ENCODE data around the gene STK10.

DNA sequence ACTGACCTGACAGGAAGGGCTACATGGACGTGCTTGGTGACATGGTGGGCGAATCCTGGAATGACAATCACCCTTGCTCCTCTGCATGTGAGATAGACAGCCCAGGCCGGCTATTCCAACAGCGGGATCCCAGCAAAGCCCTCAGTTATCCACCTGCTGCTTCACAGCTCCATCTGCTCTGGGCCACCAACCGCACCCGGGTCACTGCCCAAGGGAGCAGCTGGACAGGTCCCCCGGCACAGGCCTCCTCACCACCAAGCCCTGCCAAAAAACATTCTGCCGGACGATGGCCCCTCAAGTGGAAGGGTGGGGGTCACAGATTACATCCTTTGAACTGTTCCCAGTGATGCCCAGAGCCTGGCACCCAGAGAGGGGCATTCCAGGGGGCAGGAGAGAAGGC lies 39.6 kb downstream of the STK10 start:
- TF ChIP-seq, protein P1, sequence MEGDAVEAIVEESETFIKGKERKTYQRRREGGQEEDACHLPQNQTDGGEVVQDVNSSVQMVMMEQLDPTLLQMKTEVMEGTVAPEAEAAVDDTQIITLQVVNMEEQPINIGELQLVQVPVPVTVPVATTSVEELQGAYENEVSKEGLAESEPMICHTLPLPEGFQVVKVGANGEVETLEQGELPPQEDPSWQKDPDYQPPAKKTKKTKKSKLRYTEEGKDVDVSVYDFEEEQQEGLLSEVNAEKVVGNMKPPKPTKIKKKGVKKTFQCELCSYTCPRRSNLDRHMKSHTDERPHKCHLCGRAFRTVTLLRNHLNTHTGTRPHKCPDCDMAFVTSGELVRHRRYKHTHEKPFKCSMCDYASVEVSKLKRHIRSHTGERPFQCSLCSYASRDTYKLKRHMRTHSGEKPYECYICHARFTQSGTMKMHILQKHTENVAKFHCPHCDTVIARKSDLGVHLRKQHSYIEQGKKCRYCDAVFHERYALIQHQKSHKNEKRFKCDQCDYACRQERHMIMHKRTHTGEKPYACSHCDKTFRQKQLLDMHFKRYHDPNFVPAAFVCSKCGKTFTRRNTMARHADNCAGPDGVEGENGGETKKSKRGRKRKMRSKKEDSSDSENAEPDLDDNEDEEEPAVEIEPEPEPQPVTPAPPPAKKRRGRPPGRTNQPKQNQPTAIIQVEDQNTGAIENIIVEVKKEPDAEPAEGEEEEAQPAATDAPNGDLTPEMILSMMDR (conservative IDR thresholded peaks at IDR 0.05; ENCODE audit: low read depth, low read length), result no peak
- TF ChIP-seq EZH2 (IDR thresholded peaks at IDR 0.05; ENCODE audit: low read length, unreplicated experiment), result no peak

Data from PC-3 (cell line).